SK-N-SH (cell line): ENCODE measurements around the gene AP1B1. TPM values are rescaled to one million over a fixed set of nuclear protein-coding genes. Genes with fewer than 3 reads are reported as not detected.

ENCODE experiments used
- CTCF ChIA-PET: fragments of 300-600, 350-600 bp; formaldehyde crosslinking; extraction: SDS; loops from one replicate; lab custom pipeline; 2021; lab: Yijun Ruan, JAX
- POLR2A ChIA-PET: fragments of 350-600 bp; sonication (Branson Sonifier 250); formaldehyde crosslinking; extraction: SDS; loops from one replicate; lab custom pipeline; 2020; ENCODE audit warnings: antibody characterized with exemption, inconsistent platforms; lab: Yijun Ruan, JAX
- DNase-seq: peaks from one replicate; pipeline ENCODE4 v3.0.0; 2012
- H2AFZ ChIP-seq: fragments of 200-600 bp; sonication (generic); 2 replicates; pipeline ENCODE4 v1.8.1; 2016; ENCODE audit warnings: antibody characterized with exemption, mild to moderate bottlenecking, low read depth
- H3F3A ChIP-seq: fragments of 200-600 bp; sonication (generic); replicated peaks from 2 replicates; pipeline ENCODE3; 2016; ENCODE audit warnings: antibody characterized with exemption, mild to moderate bottlenecking; ENCODE audit not compliant: insufficient read depth
- H3K27ac ChIP-seq, 2 experiments: fragments of 200-500 bp in 1 of 2; fragments of 200-600 bp in 1 of 2; sonication (Bioruptor generic) in 1 of 2; sonication (generic), shearing (Covaris generic) in 1 of 2; 2 replicates each; pipeline versions ENCODE4 v1.5.1 to v1.6.1; 2014 to 2016; ENCODE audit warnings: low read depth in 2 of 2, inconsistent platforms in 1 of 2, low read length in 1 of 2, mild to moderate bottlenecking in 1 of 2, mixed read lengths in 1 of 2
- H3K27me3 ChIP-seq: fragments of 200-600 bp; sonication (generic), shearing (Covaris generic); 2 replicates; pipeline ENCODE4 v1.6.1; 2016; ENCODE audit warnings: mixed run types; ENCODE audit not compliant: insufficient read depth
- H3K36me3 ChIP-seq, 2 experiments: fragments of 200-500 bp in 1 of 2; fragments of 200-600 bp in 1 of 2; sonication (Bioruptor generic) in 1 of 2; sonication (generic) in 1 of 2; replicated peaks in 1 of 2; 2 replicates each; pipeline versions ENCODE3 to v1.5.1; 2014 to 2016; ENCODE audit warnings: low read length in 1 of 2, mild to moderate bottlenecking in 1 of 2; ENCODE audit not compliant: insufficient read depth in 2 of 2, control insufficient read depth in 1 of 2
- H3K4me1 ChIP-seq, 2 experiments: fragments of 200-500 bp in 1 of 2; fragments of 200-600 bp in 1 of 2; sonication (Bioruptor generic) in 1 of 2; sonication (generic), shearing (Covaris generic) in 1 of 2; 2 replicates each; pipeline versions ENCODE4 v1.5.1 to v1.6.1; 2014 to 2016; ENCODE audit warnings: low read depth in 1 of 2, low read length in 1 of 2, mixed run types in 1 of 2; ENCODE audit not compliant: insufficient read depth in 2 of 2, control insufficient read depth in 1 of 2
- H3K4me2 ChIP-seq: fragments of 200-600 bp; sonication (generic), shearing (Covaris generic); 2 replicates; pipeline ENCODE4 v1.6.1; 2017; ENCODE audit warnings: mixed run types
- H3K4me3 ChIP-seq, 2 experiments: fragments of 200-500 bp in 1 of 2; fragments of 200-600 bp in 1 of 2; sonication (Bioruptor generic) in 1 of 2; sonication (generic), shearing (Covaris generic) in 1 of 2; 2 replicates each; pipeline versions ENCODE4 v1.5.1 to v1.8.1; 2014 to 2016; ENCODE audit warnings: low read depth in 2 of 2, inconsistent platforms in 1 of 2, low read length in 1 of 2, mild to moderate bottlenecking in 1 of 2, mixed read lengths in 1 of 2, moderate library complexity in 1 of 2
- H3K79me2 ChIP-seq: fragments of 200-600 bp; sonication (generic); 2 replicates; pipeline ENCODE4 v1.8.1; 2017; ENCODE audit warnings: mild to moderate bottlenecking; ENCODE audit not compliant: insufficient read depth
- H3K9ac ChIP-seq: fragments of 200-600 bp; sonication (generic); 2 replicates; pipeline ENCODE4 v1.6.1; 2017; ENCODE audit warnings: mixed run types
- H3K9me2 ChIP-seq: fragments of 200-600 bp; sonication (generic); 2 replicates; pipeline ENCODE4 v1.6.1; 2017; ENCODE audit warnings: mixed run types
- H3K9me3 ChIP-seq: fragments of 200-600 bp; sonication (generic); 2 replicates; pipeline ENCODE4 v1.6.1; 2017; ENCODE audit warnings: mixed run types, mild to moderate bottlenecking, moderate library complexity
- H4K20me1 ChIP-seq: fragments of 200-600 bp; sonication (generic); 2 replicates; pipeline ENCODE4 v1.6.1; 2017; ENCODE audit warnings: mild to moderate bottlenecking, mixed run types; ENCODE audit not compliant: insufficient read depth
- EP300 ChIP-seq, 2 experiments: IDR thresholded peaks; 2 replicates each; pipeline versions ENCODE4 v1.4.0 to v1.6.1; 2012; ENCODE audit warnings: borderline replicate concordance in 1 of 2, low read depth in 1 of 2, low read length in 1 of 2
- FOSL2 ChIP-seq: IDR thresholded peaks from 2 replicates; pipeline ENCODE4 v1.4.0; 2012; ENCODE audit warnings: low read depth, mild to moderate bottlenecking, moderate library complexity, borderline replicate concordance
- GABPA ChIP-seq: IDR thresholded peaks from 2 replicates; pipeline ENCODE4 v1.4.0; 2012; ENCODE audit warnings: low read depth, mild to moderate bottlenecking
- GATA2 ChIP-seq: sonication (generic); formaldehyde crosslinking; IDR thresholded peaks from 2 replicates; pipeline ENCODE4 v1.5.0; 2020; ENCODE audit warnings: mild to moderate bottlenecking, missing genetic modification reagents
- IRF3 ChIP-seq: fragments of 150-350 bp; IDR thresholded peaks from 2 replicates; pipeline ENCODE4 v1.6.1; 2016; ENCODE audit warnings: mild to moderate bottlenecking, low read depth, low read length
- MAX ChIP-seq: IDR thresholded peaks from 2 replicates; pipeline ENCODE4 v1.4.0; 2012; ENCODE audit warnings: low read depth
- MEF2A ChIP-seq: IDR thresholded peaks from 2 replicates; pipeline ENCODE4 v1.4.0; 2012; ENCODE audit warnings: low read depth, borderline replicate concordance
- MXI1 ChIP-seq: IDR thresholded peaks from 2 replicates; pipeline ENCODE4 v1.6.1; 2012; ENCODE audit warnings: mild to moderate bottlenecking, low read depth, low read length, improper control_type of control experiment
- NFIC ChIP-seq: IDR thresholded peaks from 2 replicates; pipeline ENCODE4 v1.4.0; 2012; ENCODE audit warnings: borderline replicate concordance
- PBX3 ChIP-seq: IDR thresholded peaks from 2 replicates; pipeline ENCODE4; 2012
- POLR2AphosphoS5 ChIP-seq: IDR thresholded peaks from 2 replicates; pipeline ENCODE4 v1.6.1; 2012; ENCODE audit warnings: low read depth, low read length
- RCOR1 ChIP-seq: fragments of 150-350 bp; IDR thresholded peaks from 2 replicates; pipeline ENCODE4 v1.6.1; 2017; ENCODE audit warnings: antibody characterized with exemption, low read length
- SIN3A ChIP-seq: IDR thresholded peaks from 2 replicates; pipeline ENCODE4 v1.6.1; 2012; ENCODE audit warnings: low read depth, mild to moderate bottlenecking, low read length, moderate library complexity, borderline replicate concordance
- SMC3 ChIP-seq: IDR thresholded peaks from 2 replicates; pipeline ENCODE4 v1.6.1; 2012; ENCODE audit warnings: low read depth, low read length, improper control_type of control experiment
- TAF1 ChIP-seq: IDR thresholded peaks from 2 replicates; pipeline ENCODE4 v1.6.1; 2012; ENCODE audit warnings: low read depth, mild to moderate bottlenecking, low read length, moderate library complexity, borderline replicate concordance
- USF1 ChIP-seq: IDR thresholded peaks from 2 replicates; pipeline ENCODE4 v1.4.0; 2012; ENCODE audit warnings: low read depth, borderline replicate concordance
- USF2 ChIP-seq: fragments of 150-350 bp; IDR thresholded peaks from 2 replicates; pipeline ENCODE4 v1.6.1; 2017; ENCODE audit warnings: antibody characterized with exemption, low read length, low read depth, borderline replicate concordance
- YY1 ChIP-seq: IDR thresholded peaks from 2 replicates; pipeline ENCODE4 v1.4.0; 2012; ENCODE audit warnings: low read depth, mild to moderate bottlenecking
- ZBTB33 ChIP-seq: IDR thresholded peaks from 2 replicates; pipeline ENCODE4 v1.4.0; 2012; ENCODE audit warnings: low read depth, borderline replicate concordance
- WGBS: methylation state at CpG from one replicate; pipeline ENCODE4 v1.1.6; 2017; ENCODE audit warnings: low lambda C conversion rate; 5-methylcytosine and 5-hydroxymethylcytosine counted together
- polyA plus RNA-seq, 3 experiments: library from polyadenylated mRNA; depleted of rRNA; stranded (reverse); fragments of >200 nt; gene quantifications; 2 replicates each; pipeline ENCODE4 v1.2.3, GENCODE V29; 2012

The AP1B1 gene
- polyA plus RNA-seq, 1 of the 3 experiments (the other 2 are of a cell fraction): 51.9 TPM

- H3K36me3 ChIP-seq: peaks cover 0 to 9% of the 10 kb centered on the region in 2 experiments
- no peak overlapping the region for H3K27ac ChIP-seq
- POLR2A ChIA-PET: no interaction called here
- no peaks in the 10 kb centered on the region for H3F3A ChIP-seq
- 88% methylated on average over 3 of the region's 3 CpGs for WGBS
- H2AFZ ChIP-seq: no peak overlapping the region
- no peaks in the 10 kb centered on the region for H3K27me3 ChIP-seq
- peaks cover 6% of the 10 kb centered on the region; the same call in 1 of the 2 replicates for H4K20me1 ChIP-seq
- no peak overlapping the region for H3K4me2 ChIP-seq
- no peaks in the 10 kb centered on the region for H3K9me3 ChIP-seq
- H3K9ac ChIP-seq: no peak overlapping the region
- CTCF ChIA-PET: interaction anchor here (1.1 kb wide), 1 partner anchor 10 kb away, joined by 5 read pairs; no protein-coding TSS in a partner anchor
- H3K9me2 ChIP-seq: no peaks in the 10 kb centered on the region
- H3K4me3 ChIP-seq: no peak overlapping the region
- H3K79me2 ChIP-seq: peaks cover 51% of the 10 kb centered on the region
- TF ChIP-seq MXI1 (no peak), FOSL2 (no peak), NFIC (no peak), USF1 (no peak), PBX3 (no peak), IRF3 (no peak), TAF1 (no peak), ZBTB33 (no peak), MAX (no peak), GATA2 (CRISPR knock-in tag) (no peak), MEF2A (no peak), SMC3 (no peak), RCOR1 (no peak), YY1 (no peak), SIN3A (no peak), POLR2AphosphoS5 (no peak), GABPA (no peak), EP300 (IDR thresholded peaks at IDR 0.05; ENCODE audit: borderline replicate concordance in 1 of 2, low read depth in 1 of 2, low read length in 1 of 2) (no peak), USF2 (no peak)
- DNase-seq: no peak
- H3K4me1 ChIP-seq: peaks cover 0 to 4% of the 10 kb centered on the region in 2 experiments; a peak in 2 of 4 replicates
Observed at GRCh38 chr22:29385151-29385704, 3.1 kb downstream of the AP1B1 start.
